ENCODE results near the gene PLB1.
A peak's percentile ranks its signal among the peaks of the same experiment; 100 is the strongest.

PLB1 gene

GRCh38 chr2:28567061-28567471, 71.2 kb downstream of the PLB1 start:
- no peaks in the 10 kb centered on the region for H3K27me3 ChIP-seq (ENCODE audit: insufficient read depth, poor library complexity, severe bottlenecking)
- no peak overlapping the region for H3K27ac ChIP-seq (replicated peaks)
- H3K4me3 ChIP-seq (replicated peaks; ENCODE audit: insufficient read depth, low read length) = peak overlapping the region; percentile 55
- no peak for DNase-seq (ENCODE audit: low read depth in 1 of 2, low spot score in 1 of 2)
- TF ChIP-seq GABPA (IDR thresholded peaks at IDR 0.05; ENCODE audit: low read depth) (no peak), POLR2AphosphoS5 (IDR thresholded peaks at IDR 0.05; ENCODE audit: low read depth) (no peak), CTCF (IDR thresholded peaks at IDR 0.05; ENCODE audit: insufficient read depth, low read length) (no peak), REST (IDR thresholded peaks at IDR 0.05; ENCODE audit: insufficient replicate concordance, low read depth) (no peak), SPI1 (IDR thresholded peaks at IDR 0.05; ENCODE audit: borderline replicate concordance, low read depth) (no peak)

GRCh38 chr2:28568036-28568435, 72.2 kb downstream of the PLB1 start:
- no peak overlapping the region for H3K4me3 ChIP-seq (replicated peaks; ENCODE audit: insufficient read depth, low read length)
- no peak for DNase-seq (ENCODE audit: low read depth in 1 of 2, low spot score in 1 of 2)
- no peaks in the 10 kb centered on the region for H3K27me3 ChIP-seq (ENCODE audit: insufficient read depth, poor library complexity, severe bottlenecking)
- no peak overlapping the region for H3K27ac ChIP-seq (replicated peaks)
- TF ChIP-seq POLR2AphosphoS5 (IDR thresholded peaks at IDR 0.05; ENCODE audit: low read depth) (no peak), GABPA (IDR thresholded peaks at IDR 0.05; ENCODE audit: low read depth) (no peak), CTCF (IDR thresholded peaks at IDR 0.05; ENCODE audit: insufficient read depth, low read length) (no peak), REST (IDR thresholded peaks at IDR 0.05; ENCODE audit: insufficient replicate concordance, low read depth) (no peak), SPI1 (IDR thresholded peaks at IDR 0.05; ENCODE audit: borderline replicate concordance, low read depth) (no peak)

GRCh38 chr2:28568533-28568932, 72.7 kb downstream of the PLB1 start:
- TF ChIP-seq SPI1 (IDR thresholded peaks at IDR 0.05; ENCODE audit: borderline replicate concordance, low read depth) (no peak), CTCF (IDR thresholded peaks at IDR 0.05; ENCODE audit: insufficient read depth, low read length) (no peak), REST (IDR thresholded peaks at IDR 0.05; ENCODE audit: insufficient replicate concordance, low read depth) (no peak), POLR2AphosphoS5 (IDR thresholded peaks at IDR 0.05; ENCODE audit: low read depth) (no peak), GABPA (IDR thresholded peaks at IDR 0.05; ENCODE audit: low read depth) (no peak)
- no peak overlapping the region for H3K4me3 ChIP-seq (replicated peaks; ENCODE audit: insufficient read depth, low read length)
- DNase-seq (ENCODE audit: low read depth in 1 of 2, low spot score in 1 of 2) = no peak
- H3K27ac ChIP-seq (replicated peaks) = no peak overlapping the region
- no peaks in the 10 kb centered on the region for H3K27me3 ChIP-seq (ENCODE audit: insufficient read depth, poor library complexity, severe bottlenecking)
